HG03108 (cell line): Measurements from ENCODE around the gene ERF.

Experiments used
- ATAC-seq: cut with Tn5 transposase; IDR thresholded peaks from one replicate; pipeline ENCODE4 v1.9.1; 2021; ENCODE audit warnings: moderate library complexity; ENCODE audit not compliant: unreplicated experiment

The ERF gene

GRCh38 chr19:42242512-42243409 is 12.2 kb downstream of the ERF start, which contains the start of gene GSK3A:
Gene GSK3A (minus strand): TSS chr19:42242602. CDS start chr19:42242465, 137 bp downstream.
- peak; percentile 56 for ATAC-seq

- ATAC-seq: peak; percentile 2
Observed at GRCh38 chr19:42242069-42242511, 12.8 kb downstream of the ERF start.

GRCh38 chr19:42241279-42241678 is 13.6 kb downstream of the ERF start:
- no peak for ATAC-seq

- ATAC-seq: no peak
Observed at GRCh38 chr19:42239544-42240220, 15.2 kb downstream of the ERF start.

- no peak for ATAC-seq
Observed at GRCh38 chr19:42235181-42235580, 19.7 kb downstream of the ERF start.

GRCh38 chr19:42234364-42234763 is 20.6 kb downstream of the ERF start:
- ATAC-seq: no peak

GRCh38 chr19:42233678-42234292 is 21.1 kb downstream of the ERF start:
- no peak for ATAC-seq

GRCh38 chr19:42233106-42233505 is 21.8 kb downstream of the ERF start:
- no peak for ATAC-seq

- ATAC-seq: no peak
Observed at GRCh38 chr19:42232435-42232834, 22.5 kb downstream of the ERF start.

- no peak for ATAC-seq
Observed at GRCh38 chr19:42230571-42230970, 24.4 kb downstream of the ERF start.

GRCh38 chr19:42229855-42230351 is 25.0 kb downstream of the ERF start:
- ATAC-seq: no peak

- ATAC-seq: no peak
Observed at GRCh38 chr19:42229301-42229854, 25.6 kb downstream of the ERF start.

- ATAC-seq: no peak
Observed at GRCh38 chr19:42228641-42229040, 26.3 kb downstream of the ERF start.

- no peak for ATAC-seq
Observed at GRCh38 chr19:42226886-42227285, 28.0 kb downstream of the ERF start.

- no peak for ATAC-seq
Observed at GRCh38 chr19:42225718-42226292, 29.1 kb downstream of the ERF start.

- ATAC-seq: no peak
Observed at GRCh38 chr19:42224940-42225717, 29.8 kb downstream of the ERF start.

GRCh38 chr19:42220751-42221097 is 34.2 kb downstream of the ERF start:
- ATAC-seq: no peak

- ATAC-seq: peak; percentile 61
Observed at GRCh38 chr19:42219812-42220750, 34.8 kb downstream of the ERF start, which contains the start of gene ZNF526. Gene ZNF526 (plus strand): TSS chr19:42220312. CDS start chr19:42224404, 4,092 bp downstream.
